Esophagus squamous epithelium (tissue), 5 donors: ENCODE measurements around the gene PTOV1. TPM values are rescaled to one million over a fixed set of nuclear protein-coding genes. Genes with fewer than 3 reads are reported as not detected.

ENCODE experiments used
- DNase-seq: peaks from one replicate; lab custom pipeline; 2025; lab: John Stamatoyannopoulos, UW
- H3K27ac ChIP-seq, 4 donors: fragments of 200-600 bp; sonication (generic); one replicate each; pipeline ENCODE4 v1.5.1; 2016 to 2019; ENCODE audit warnings: mild to moderate bottlenecking in 1 of 4
- H3K27me3 ChIP-seq, 4 donors: fragments of 200-600 bp; sonication (generic); 1 replicate in 3 of 4; 2 replicates in 1 of 4; pipeline versions ENCODE4 v1.5.1 to v1.6.0; 2017 to 2021; ENCODE audit warnings: antibody characterized with exemption in 1 of 4
- H3K36me3 ChIP-seq, 3 donors: fragments of 200-600 bp; sonication (generic); one replicate each; pipeline ENCODE4 v1.5.1; 2016 to 2019
- H3K4me1 ChIP-seq, 3 donors: fragments of 200-600 bp; sonication (generic); one replicate each; pipeline ENCODE4 v1.5.1; 2017 to 2019
- H3K4me3 ChIP-seq, 4 donors: fragments of 200-600 bp; sonication (generic); 1 replicate in 3 of 4; 2 replicates in 1 of 4; pipeline ENCODE4 v1.5.1; 2016 to 2019; ENCODE audit warnings: mild to moderate bottlenecking in 2 of 4, moderate library complexity in 1 of 4
- H3K9me3 ChIP-seq, 3 donors: fragments of 200-600 bp; sonication (generic); one replicate each; pipeline ENCODE4 v1.5.1; 2016 to 2019
- POLR2A ChIP-seq, 4 donors: fragments of 450-650 bp; IDR thresholded peaks; one replicate each; pipeline ENCODE4 v1.6.1; 2017; ENCODE audit warnings: antibody characterized with exemption in 4 of 4, mild to moderate bottlenecking in 4 of 4, moderate library complexity in 3 of 4
- WGBS, 2 donors: methylation state at CpG; one replicate each; pipeline ENCODE4 v1.1.5; 2018; 5-methylcytosine and 5-hydroxymethylcytosine counted together
- intact Hi-C: fragments of 100-400 bp; cut with DNase I; formaldehyde crosslinking; loops from one replicate; pipeline ENCODE4 v1.15.0; 2022
- small RNA-seq, 4 donors: library from RNA; depleted of rRNA; stranded (forward); fragments of <200 nt; gene quantifications; one replicate each; pipeline ENCODE3, GENCODE V24; 2016
- total RNA-seq, 4 donors: library from RNA; depleted of rRNA; stranded (reverse); fragments of >200 nt; gene quantifications; one replicate each; pipeline ENCODE4 v1.1.0, GENCODE V29; 2016
- TF ChIP-seq, protein P1 (sequence below), 6 experiments: fragments of 450-650 bp in 4 of 6; fragments of 200-600 bp in 2 of 6; sonication (generic) in 2 of 6; IDR thresholded peaks; one replicate each; pipeline ENCODE4 v1.5.1; 2016 to 2019; ENCODE audit warnings: antibody characterized with exemption in 6 of 6, mild to moderate bottlenecking in 4 of 6, moderate library complexity in 4 of 6
- donor health status: DM: yes; HTN: yes; CAD: no.

Gene PTOV1
- total RNA-seq, 4 donors from 2014 or later = 31.3 to 57.0 (median 45.2) TPM

DNA sequence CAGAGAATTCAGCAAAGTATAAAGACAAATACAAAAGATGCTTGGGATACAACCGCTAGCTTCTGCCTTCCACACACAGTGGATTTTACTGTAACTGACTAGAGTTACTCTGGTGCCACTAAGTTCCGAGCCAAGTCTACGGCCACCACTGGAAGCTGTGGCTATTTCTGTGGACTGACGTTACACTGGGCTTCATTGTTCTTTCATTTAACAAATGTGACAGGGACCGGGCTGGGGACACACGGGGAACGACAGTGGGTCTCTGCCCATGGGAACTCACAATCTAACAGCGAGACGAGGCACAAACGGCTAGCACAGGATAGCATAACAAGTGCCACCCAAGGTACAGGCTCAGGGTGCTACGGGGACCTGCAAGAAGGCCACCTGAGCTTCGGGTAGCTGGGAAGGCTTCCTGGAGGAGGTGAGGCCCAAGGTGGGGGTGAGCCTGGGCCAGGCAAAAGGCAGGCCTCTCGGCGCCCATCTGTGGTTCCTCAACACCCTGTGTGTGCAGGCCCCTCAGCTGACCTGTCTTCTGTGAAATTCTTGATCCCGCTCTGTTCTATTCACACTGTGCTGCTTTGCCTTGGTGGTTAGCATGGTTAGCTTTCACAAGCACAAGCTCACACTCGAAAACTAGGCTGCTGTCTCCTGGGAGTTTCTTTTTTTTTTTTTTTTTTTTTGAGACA, 56.1 kb downstream of the PTOV1 start:
- TF ChIP-seq POLR2A (IDR thresholded peaks at IDR 0.05) = no peak
- TF ChIP-seq, protein P1, sequence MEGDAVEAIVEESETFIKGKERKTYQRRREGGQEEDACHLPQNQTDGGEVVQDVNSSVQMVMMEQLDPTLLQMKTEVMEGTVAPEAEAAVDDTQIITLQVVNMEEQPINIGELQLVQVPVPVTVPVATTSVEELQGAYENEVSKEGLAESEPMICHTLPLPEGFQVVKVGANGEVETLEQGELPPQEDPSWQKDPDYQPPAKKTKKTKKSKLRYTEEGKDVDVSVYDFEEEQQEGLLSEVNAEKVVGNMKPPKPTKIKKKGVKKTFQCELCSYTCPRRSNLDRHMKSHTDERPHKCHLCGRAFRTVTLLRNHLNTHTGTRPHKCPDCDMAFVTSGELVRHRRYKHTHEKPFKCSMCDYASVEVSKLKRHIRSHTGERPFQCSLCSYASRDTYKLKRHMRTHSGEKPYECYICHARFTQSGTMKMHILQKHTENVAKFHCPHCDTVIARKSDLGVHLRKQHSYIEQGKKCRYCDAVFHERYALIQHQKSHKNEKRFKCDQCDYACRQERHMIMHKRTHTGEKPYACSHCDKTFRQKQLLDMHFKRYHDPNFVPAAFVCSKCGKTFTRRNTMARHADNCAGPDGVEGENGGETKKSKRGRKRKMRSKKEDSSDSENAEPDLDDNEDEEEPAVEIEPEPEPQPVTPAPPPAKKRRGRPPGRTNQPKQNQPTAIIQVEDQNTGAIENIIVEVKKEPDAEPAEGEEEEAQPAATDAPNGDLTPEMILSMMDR (IDR thresholded peaks at IDR 0.05) = no peak
- 82 to 86% methylated on average over 12 to 15 of the region's 16 CpGs for WGBS, 2 donors
- Histone ChIP-seq H3K36me3 (peaks cover 18 to 48% (median 24%) of the 10 kb centered on the region in 3 donors), H3K27me3 (no peaks in the 10 kb centered on the region), H3K27ac (no peak overlapping the region), H3K9me3 (no peaks in the 10 kb centered on the region), H3K4me1 (peaks cover 3 to 12% (median 11%) of the 10 kb centered on the region in 3 donors), H3K4me3 (no peak overlapping the region)
- intact Hi-C loops = no loop called here
- no peak for DNase-seq

DNA sequence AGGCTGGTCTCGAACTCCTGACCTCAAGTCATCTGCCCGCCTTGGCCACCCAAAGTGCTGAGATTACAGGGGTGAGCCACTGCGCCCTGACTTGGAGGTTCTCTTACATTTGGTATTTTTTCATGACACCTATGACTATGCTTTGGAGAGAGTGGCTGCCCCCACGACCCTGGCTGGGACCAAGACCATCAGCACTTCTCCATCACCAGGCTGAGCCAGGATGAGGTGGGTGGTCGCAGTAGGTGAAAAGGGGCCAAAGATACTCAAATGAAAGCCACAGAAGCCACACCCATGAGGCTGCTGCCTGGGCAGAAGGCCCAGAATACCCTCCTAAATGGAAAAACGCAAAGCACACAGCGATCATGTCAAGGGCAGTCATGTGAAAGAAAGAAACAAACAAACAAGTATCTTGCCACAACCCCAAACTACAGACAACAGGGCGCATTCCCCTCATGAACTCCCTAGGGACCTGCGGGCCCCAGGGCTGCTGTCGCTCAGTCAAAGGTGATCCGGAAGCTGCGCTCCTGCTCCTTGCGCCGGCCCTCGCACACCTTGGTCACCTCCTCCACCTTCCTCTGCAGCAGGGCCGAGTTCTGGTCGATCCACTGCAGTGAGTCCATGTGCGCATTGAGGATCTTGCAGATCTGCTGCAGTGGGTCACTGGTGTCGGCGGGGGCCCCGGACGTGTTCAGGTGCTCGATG, 56.9 kb downstream of the PTOV1 start:
- Histone ChIP-seq H3K4me3 (no peak overlapping the region), H3K36me3 (peaks cover 18 to 56% (median 24%) of the 10 kb centered on the region in 3 donors), H3K27ac (no peak overlapping the region), H3K4me1 (peaks cover 3 to 13% (median 12%) of the 10 kb centered on the region in 3 donors), H3K9me3 (no peaks in the 10 kb centered on the region), H3K27me3 (no peaks in the 10 kb centered on the region)
- no peak for DNase-seq
- intact Hi-C loops = no loop called here
- 85 to 93% methylated on average over 11 to 14 of the region's 23 CpGs for WGBS, 2 donors
- no peak for TF ChIP-seq POLR2A (IDR thresholded peaks at IDR 0.05)
- TF ChIP-seq, protein P1 (IDR thresholded peaks at IDR 0.05) = no peak

DNA sequence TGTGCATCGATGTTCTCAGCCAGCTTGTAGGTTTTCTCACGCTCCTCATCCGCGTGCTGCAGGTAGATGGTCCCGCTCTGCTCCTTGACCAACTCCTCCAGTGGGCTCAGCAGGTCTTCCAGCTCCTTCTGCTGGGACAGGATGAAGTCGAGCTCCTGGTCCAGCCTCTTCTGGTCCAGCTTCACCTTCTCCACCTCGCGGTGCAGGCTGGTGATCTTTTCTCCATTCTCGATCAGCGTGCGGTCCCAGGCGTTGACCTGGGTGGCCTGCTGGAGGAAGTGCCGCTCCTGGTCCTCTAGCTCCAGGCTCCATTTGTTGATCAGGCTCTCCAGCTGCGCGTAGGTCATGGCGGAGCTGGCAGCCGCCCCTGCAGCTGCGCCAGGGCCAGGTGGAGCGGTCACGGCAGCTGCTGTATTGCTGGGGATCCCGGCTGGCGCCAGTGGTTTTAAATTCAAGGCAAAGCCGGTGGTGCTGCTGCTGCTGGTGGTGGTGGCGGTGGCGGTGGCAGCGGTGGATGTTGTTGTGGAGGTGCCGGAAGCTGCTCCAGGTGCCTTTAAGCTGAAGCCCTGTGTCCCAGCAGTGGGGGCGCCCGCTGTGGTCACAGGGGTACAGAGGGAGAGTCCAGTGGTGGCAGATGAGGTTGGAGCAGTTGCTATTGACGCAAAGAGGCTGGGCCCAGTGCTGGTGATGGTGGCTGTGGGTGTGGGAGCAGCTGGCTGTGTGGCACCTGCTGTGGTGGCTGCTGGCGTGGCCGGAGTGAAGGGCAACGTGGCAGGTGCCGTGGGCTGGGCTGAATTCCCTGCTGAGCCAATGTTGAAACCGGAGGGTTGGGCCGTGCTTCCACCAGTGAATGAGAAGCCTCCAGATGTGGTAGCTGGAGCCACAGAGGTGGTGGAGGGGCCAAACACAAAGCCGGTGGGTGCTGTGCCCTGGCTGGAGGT, 57.8 kb downstream of the PTOV1 start:
- intact Hi-C loops = no loop called here
- Histone ChIP-seq H3K27me3 (no peaks in the 10 kb centered on the region), H3K4me3 (no peak overlapping the region), H3K36me3 (peaks cover 18 to 65% (median 24%) of the 10 kb centered on the region in 3 donors), H3K9me3 (no peaks in the 10 kb centered on the region), H3K27ac (no peak overlapping the region), H3K4me1 (peaks cover 3 to 15% (median 12%) of the 10 kb centered on the region in 3 donors)
- TF ChIP-seq POLR2A (IDR thresholded peaks at IDR 0.05) = no peak
- TF ChIP-seq, protein P1 (IDR thresholded peaks at IDR 0.05) = no peak
- WGBS, 2 donors = 93 to 97% methylated on average over 5 to 22 of the region's 37 CpGs
- DNase-seq = no peak

DNA sequence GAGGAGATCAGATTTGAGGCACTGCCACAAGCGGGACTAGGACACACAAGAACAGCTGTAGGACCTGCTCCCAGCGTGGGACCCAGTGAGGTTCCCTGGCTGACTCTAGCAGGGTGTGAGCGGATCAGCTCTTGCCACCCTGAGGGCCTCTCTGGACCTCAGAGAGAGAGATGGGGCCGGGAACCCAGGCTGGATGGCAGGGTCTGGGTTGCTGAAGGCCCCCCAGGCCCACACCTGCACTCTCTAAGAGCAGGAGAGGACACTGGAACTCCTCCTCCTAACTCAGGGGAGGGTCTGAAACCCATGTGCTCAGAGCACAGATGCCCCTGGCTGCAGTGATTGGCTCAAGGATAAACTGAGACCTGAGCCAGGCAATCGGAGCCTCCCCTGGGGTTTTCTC, 59.2 kb downstream of the PTOV1 start:
- no peak for DNase-seq
- Histone ChIP-seq H3K9me3 (no peaks in the 10 kb centered on the region), H3K36me3 (peaks cover 18 to 78% (median 24%) of the 10 kb centered on the region in 3 donors), H3K4me1 (peaks cover 3 to 15% (median 12%) of the 10 kb centered on the region in 3 donors), H3K27ac (no peak overlapping the region), H3K27me3 (no peaks in the 10 kb centered on the region), H3K4me3 (no peak overlapping the region)
- TF ChIP-seq, protein P1 (IDR thresholded peaks at IDR 0.05) = no peak
- TF ChIP-seq POLR2A (IDR thresholded peaks at IDR 0.05) = no peak
- 84% methylated on average over 3 of the region's 5 CpGs; no CpG with 5 or more reads in 1 of the 2 donors for whole genome bisulfite sequencing, 2 donors
- intact Hi-C loops = no loop called here

Small RNA genes within 50 kb of the gene (small RNA-seq; reads per million reads assigned to genes)
- 0 to 0.18 (median 0.07) reads per million in 4 donors for gene MIR4749

Other genes with a start within 250 kb of the PTOV1 start
- gene RRAS, start 211.0 kb upstream of the PTOV1 start, total RNA-seq = 10 to 100 TPM in 3 of 4 donors, 1 to 10 TPM in 1; 6.3 to 40.8 (median 12.8) TPM
- gene SCAF1, start 208.9 kb upstream of the PTOV1 start, total RNA-seq = 10 to 100 TPM; 11.0 to 24.8 (median 15.2) TPM
- gene IRF3, start 185.3 kb upstream of the PTOV1 start, total RNA-seq = 10 to 100 TPM; 33.5 to 69.1 (median 49.4) TPM
- gene BCL2L12, start 185.2 kb upstream of the PTOV1 start, total RNA-seq = 10 to 100 TPM in 1 of 4 donors, 1 to 10 TPM in 3; 4.4 to 12.9 (median 5.8) TPM
- 100 to 1,000 TPM in 3 of 4 donors, 10 to 100 TPM in 1; 86.1 to 206 (median 182) TPM for gene PRMT1, start 173.9 kb upstream of the PTOV1 start, total RNA-seq
- gene ADM5, start 161.6 kb upstream of the PTOV1 start, total RNA-seq = 1 to 10 TPM in 3 of 4 donors, under 1 TPM in 1; 0.91 to 2.8 (median 1.8) TPM
- 1 to 10 TPM in 2 of 4 donors, under 1 TPM in 2; 0.48 to 4.8 (median 1.1) TPM for gene CPT1C, start 160.0 kb upstream of the PTOV1 start, total RNA-seq
- gene TSKS, start 87.9 kb upstream of the PTOV1 start, total RNA-seq = not detected
- gene AP2A1, start 84.2 kb upstream of the PTOV1 start, total RNA-seq = 10 to 100 TPM; 50.7 to 77.8 (median 65.8) TPM
- gene FUZ, start 37.9 kb upstream of the PTOV1 start, total RNA-seq = 10 to 100 TPM in 1 of 4 donors, 1 to 10 TPM in 3; 4.7 to 13.7 (median 8.1) TPM
- 10 to 100 TPM; 16.9 to 27.7 (median 23.9) TPM for gene MED25, start 32.9 kb upstream of the PTOV1 start, total RNA-seq
- gene PNKP, start 16.4 kb downstream of the PTOV1 start, total RNA-seq = 10 to 100 TPM; 33.3 to 42.3 (median 36.3) TPM
- 10 to 100 TPM; 16.2 to 31.0 (median 20.4) TPM for gene AKT1S1, start 26.2 kb downstream of the PTOV1 start, total RNA-seq
- gene TBC1D17, start 26.5 kb downstream of the PTOV1 start, total RNA-seq = 10 to 100 TPM in 3 of 4 donors, 1 to 10 TPM in 1; 6.7 to 25.9 (median 16.9) TPM
- under 1 TPM; 0.56 to 0.91 (median 0.73) TPM for gene IL4I1, start 45.7 kb downstream of the PTOV1 start, total RNA-seq
- gene ATF5, start 78.0 kb downstream of the PTOV1 start, total RNA-seq = 1 to 10 TPM; 3.3 to 9.7 (median 8.2) TPM
- 10 to 100 TPM; 34.5 to 40.1 (median 34.9) TPM for gene NUP62, start 78.3 kb downstream of the PTOV1 start, total RNA-seq
- gene SIGLEC11, start 110.0 kb downstream of the PTOV1 start, total RNA-seq = under 1 TPM in 1 of 4 donors, not detected in 3; 0.38 TPM
- gene VRK3, start 174.2 kb downstream of the PTOV1 start, total RNA-seq = 10 to 100 TPM; 12.7 to 26.1 (median 20.9) TPM
- gene ZNF473, start 174.8 kb downstream of the PTOV1 start, total RNA-seq = 10 to 100 TPM in 1 of 4 donors, 1 to 10 TPM in 3; 3.6 to 14.9 (median 4.5) TPM